HG02938 (cell line): Measurements from ENCODE around the gene MORN4.
A peak's percentile ranks its signal among the peaks of the same experiment; 100 is the strongest.
"Not testable (repeated sequence)": the region's sequence is repeated elsewhere in the genome, so short reads cannot be mapped to it uniquely, and the experiment has no call there.

ENCODE experiments used
- ATAC-seq: cut with Tn5 transposase; IDR thresholded peaks from one replicate; pipeline ENCODE4 v1.9.1; 2021; ENCODE audit warnings: mild to moderate bottlenecking, moderate library complexity; ENCODE audit not compliant: unreplicated experiment

MORN4 gene

DNA sequence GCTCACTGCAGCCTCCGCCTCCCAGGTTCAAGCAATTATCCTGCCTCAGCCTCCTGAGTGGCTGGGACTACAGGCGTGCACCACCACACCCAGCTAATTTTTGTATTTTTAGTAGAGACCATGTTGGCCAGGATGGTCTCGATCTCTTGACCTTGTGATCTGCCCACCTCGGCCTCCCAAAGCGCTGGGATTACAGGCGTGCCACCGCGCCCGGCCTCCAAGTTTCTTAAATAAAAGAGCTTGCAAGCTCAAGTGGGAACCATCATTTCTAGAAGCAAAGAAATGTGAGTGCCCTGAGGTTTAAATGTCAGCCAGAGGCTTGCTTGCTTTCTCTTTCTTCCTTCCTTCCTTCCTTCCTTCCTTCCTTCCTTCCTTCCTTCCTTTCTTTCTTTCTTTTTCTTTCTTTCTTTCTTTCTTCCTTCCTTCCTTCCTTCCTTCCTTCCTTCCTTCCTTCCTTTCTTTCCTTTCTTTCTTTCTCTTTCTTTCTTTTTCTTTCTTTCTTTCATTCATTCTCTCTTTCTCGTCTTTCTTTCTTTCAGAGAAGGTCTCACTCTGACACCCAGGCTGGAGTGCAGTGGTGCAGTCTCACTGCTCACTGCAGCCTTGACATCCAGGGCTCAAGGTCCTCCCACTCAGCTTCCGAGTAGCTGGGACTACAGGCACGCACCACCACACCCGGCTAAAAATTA is 9.3 kb upstream of the MORN4 start:
- ATAC-seq, result not testable (repeated sequence)

DNA sequence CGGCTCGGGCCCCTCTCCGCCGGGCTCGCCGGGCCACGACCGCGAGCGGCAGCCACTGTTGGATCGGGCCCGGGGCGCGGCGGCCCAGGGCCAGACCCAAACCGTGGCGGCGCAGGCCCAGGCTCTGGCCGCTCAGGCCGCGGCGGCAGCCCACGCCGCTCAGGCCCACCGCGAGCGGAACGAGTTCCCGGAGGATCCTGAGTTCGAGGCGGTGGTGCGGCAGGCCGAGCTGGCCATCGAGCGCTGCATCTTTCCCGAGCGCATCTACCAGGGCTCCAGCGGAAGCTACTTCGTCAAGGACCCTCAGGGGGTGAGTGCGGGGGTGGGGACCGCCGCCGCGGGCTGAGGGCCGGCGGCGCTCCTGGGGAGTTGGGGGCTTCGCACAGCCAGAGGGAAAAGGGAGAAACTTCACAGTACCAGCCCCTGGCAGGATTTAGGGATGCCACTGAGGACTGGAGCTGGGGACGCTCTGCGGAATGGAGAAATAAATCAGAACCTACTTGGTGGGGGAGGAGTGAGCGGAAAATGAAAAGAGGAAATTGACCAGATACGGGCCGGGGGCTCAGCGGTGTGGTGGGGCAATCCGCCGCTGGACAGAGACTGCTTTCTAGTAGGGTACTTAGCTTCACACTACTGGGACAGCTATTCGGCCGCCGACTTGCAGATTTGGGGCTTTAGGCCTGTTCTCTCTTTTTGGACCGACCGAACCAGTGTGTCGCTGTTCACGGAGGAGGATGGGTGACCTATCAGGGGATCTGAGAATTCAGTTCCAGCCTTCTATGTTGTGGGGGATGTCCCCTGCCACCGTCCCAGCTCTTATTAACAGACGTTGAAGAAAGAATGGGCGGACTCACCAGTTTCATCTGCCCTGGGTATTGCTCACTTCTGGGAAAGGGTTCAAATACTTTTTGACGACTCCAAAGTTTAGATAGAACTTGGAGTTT is 7.8 kb upstream of the MORN4 start:
- ATAC-seq, result peak; percentile 16

DNA sequence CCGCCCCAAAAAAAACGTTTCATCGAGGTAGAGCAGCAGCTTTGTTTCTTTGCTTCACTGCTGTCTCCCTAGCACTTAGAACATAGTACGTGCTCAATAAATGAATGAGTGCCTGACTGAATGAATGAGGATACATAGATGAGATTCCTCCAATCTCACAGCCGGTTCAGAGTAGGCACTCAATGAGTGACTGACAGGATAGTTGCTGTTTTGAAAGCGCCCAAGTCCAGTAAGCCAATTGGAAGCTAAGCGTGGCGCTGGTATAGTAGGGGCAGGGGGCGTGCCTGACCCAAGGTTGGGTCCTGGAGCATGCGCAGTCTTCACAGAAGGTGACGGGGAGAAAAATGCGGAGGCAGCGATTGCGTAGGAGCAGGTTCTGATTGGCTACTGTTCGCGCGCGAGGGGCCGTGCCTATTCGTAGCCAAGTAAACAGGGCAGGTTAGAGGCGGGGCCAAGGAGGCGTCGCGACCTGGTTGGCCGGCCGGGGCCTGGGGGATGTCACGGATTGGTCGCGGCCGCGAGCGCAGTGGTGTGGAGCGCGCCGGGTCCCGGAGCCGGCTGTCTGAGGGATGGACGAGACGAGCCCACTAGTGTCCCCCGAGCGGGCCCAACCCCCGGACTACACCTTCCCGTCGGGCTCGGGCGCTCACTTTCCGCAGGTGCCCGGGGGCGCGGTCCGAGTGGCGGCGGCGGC is 7.0 kb upstream of the MORN4 start, which contains the start of gene PI4K2A:
PI4K2A (plus strand) TSS at position 498 of the 694 bp plus-strand sequence; CDS start at position 570, 72 bp downstream.
- ATAC-seq, result peak; percentile 97

DNA sequence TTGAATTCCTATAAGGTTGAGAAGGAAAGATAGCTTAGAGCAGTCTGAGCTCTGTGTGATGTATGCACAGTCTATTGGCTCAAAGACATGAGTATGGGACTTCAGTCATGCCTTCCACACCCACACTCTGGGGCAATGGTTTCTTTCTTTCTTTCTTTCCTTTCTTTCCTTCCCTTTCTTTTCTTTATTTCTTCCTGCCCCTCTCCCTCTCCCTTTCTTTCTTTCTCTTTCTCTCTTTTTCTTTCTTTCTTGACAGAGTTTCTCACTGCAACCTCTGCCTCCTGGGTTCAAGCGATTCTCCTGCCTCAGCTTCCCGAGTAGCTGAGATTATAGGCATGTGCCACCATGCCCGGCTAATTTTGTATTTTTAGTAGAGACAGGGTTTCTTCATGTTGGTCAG is 5.8 kb upstream of the MORN4 start:
- not testable (repeated sequence) for ATAC-seq

DNA sequence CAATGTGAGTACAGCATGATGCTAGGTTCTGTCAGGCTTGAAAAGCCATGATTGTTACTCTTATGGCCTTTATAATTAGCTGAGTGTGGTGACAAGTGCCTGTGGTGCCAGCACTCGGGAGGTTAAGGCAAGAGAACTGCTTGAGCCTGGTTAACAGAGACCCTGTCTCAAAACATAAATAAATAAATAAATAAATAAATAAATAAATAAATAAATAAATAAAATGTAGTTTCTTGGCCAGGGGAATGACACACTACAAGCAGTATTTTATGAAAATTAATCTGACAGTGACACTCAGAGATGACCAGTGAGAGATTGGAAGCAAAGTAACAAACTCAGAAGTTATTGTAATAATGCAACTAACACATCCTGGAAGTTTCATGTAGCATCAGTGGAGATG is 2.3 kb upstream of the MORN4 start:
- ATAC-seq, result no peak

DNA sequence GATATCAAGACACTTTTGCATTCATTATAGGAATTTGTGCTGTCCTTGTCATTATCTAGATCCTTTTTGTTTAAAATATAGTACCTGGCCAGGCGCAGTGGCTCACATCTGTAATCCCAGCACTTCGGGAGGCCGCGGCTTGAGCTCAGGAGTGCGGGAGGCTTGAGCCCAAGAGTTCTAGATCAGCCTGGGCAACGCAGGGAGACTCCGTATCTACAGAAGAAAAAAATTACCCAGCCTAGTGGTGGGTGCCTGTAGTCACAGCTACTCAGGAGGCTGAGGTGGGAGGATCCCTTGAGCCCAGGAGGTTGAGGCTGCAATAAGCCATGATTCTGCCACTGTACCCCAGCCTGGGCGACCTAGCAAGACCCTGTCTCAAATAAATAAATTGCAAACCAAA is 621 bp upstream of the MORN4 start:
- no peak for ATAC-seq

DNA sequence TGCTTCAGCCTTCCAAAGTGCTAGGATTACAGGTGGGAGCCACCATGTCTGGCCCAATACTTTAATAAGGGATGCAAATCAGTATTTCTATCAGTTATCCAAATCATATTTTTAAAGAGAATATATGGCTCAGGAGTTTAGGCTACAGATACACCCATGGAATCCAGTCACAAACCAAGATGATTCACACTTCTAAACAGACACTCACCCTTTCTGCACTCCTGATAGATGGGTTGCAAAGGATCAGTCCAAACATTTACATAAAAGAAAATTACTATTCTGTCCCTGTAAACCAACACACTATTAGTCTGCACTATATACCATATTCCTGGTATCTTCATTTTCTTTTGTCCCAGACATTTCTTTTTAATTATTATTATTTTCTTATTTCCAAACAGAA is 2.2 kb downstream of the MORN4 start:
- no peak for ATAC-seq

DNA sequence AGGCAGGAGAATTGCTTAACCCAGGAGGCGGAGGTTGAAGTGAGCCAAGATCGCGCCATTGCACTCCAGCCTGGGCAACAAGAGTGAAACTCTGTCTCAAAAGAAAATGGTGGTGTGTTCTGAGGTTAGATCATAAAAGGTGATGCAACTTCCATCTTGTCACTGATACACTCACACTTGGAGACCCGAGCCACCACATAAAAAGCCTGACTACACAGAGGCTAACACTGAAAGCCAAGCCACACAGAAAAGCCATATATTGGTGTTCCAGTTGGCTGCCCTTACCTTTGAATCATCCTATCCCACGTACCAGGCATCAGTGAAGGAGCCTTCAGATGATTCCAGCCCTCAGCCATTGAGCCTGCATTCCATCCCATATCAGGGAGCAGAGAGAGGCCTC is 4.0 kb downstream of the MORN4 start:
- no peak for ATAC-seq

DNA sequence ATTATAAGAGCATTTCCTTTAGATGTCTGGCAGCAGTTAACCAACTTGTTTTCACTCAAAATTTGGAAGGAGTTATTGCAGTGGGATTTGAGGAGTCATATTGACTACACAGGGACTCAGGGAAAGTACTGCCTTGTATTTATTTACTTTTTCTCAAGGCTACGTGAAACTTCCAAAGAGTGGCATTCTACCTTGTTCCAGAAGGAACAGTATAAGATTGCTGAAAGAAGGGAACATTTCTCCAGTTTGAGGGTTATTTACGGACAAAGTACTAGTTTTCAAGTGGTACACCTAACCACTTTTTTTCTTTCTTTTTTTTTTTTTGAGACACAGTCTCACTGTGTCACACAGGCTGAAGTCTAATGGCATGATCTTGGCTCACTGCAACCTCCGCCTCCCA is 5.1 kb downstream of the MORN4 start:
- ATAC-seq, result no peak

DNA sequence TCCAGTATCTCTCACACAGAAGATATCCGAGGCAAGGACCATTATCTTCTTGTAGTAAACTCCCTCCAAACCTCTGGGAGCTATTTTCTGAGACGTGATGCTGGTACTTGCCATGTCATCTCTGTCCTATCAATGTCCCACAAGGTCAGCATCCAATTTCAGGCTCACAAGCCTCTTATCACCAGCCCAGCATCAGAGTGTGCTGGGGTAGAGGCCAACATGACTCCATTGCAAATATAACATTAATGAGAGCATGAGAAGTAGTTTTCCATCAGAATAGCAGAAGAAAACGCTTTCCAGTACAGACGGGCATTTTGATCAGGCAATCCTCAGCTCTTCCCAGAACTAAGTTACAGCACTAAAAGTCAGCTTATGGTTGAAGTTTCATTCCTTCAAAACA is 5.6 kb downstream of the MORN4 start:
- ATAC-seq, result no peak

DNA sequence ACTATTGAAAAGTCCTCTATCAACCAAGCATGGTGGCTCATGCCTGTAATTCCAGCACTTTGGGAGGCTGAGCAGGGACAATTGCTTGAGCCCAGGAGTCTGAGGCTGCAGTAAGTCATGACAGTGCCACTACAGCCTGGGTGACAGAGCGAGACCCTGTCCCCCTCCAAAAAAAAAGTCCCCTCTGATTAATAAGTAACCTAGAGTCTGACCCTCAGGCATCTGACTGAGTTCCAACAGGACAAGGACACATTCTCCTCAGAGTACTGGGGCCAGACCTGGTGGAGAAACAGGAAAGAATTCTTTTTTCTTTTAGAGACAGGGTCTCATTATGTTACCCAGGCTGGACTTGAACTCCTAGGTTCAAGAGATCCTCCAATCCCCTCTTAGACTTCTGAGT is 10.0 kb downstream of the MORN4 start:
- ATAC-seq, result no peak

DNA sequence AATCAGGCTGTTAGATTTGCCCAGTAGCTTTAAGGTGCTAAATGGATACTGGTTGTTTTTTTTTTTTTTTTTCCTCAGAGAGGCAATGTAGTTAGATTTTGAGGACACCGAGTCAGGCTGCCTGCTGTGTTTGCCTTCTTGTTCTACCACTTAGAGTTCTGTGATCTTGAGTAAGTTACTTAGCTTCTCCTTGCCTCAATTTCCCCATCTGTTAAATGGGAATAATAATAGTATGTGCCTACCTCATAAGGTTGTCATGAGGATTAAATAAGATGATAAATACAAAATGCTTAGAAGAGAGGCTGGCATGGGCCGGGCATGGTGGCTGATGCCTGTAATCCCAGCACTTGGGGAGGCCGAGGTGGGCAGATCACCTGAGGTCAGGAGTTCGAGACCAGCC is 14.6 kb downstream of the MORN4 start:
- no peak for ATAC-seq

DNA sequence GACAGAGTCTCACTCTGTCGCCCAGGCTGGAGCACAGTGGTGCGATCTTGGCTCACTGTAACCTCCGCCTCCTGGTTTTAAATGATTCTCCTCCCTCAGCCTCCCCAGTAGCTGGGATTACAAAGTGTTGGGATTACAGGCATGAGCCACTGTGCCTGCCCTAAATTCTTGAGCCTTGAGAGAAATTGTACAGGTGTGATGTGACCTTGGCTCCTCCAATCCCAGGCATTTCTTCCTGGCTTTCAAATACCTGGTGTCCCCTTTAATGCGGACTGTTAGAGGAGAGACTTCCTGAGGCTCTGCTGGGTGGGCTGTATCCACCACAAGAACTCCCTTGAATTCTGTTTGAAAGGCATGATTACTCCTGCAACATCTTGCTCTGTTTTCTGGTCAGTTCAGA is 15.0 kb downstream of the MORN4 start:
- ATAC-seq, result no peak

DNA sequence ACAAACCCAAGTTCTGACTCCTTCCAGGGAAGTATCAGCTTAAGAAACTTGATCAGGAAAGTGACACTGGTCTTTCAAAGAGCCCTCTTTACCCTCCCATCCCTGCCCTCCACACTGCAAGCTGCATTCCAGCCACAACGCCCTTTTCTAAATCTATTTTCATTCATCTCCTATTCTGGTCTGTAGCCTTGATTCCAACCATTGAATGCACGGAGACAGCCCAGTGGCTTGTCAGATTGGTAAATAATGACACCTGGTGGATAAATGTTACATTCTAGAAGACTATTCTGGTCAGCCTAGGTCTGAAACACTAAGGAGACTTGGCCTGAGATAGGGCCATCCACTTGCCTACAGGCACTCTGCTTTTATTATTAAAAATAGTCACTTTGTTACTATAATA is 20.9 kb downstream of the MORN4 start:
- no peak for ATAC-seq

DNA sequence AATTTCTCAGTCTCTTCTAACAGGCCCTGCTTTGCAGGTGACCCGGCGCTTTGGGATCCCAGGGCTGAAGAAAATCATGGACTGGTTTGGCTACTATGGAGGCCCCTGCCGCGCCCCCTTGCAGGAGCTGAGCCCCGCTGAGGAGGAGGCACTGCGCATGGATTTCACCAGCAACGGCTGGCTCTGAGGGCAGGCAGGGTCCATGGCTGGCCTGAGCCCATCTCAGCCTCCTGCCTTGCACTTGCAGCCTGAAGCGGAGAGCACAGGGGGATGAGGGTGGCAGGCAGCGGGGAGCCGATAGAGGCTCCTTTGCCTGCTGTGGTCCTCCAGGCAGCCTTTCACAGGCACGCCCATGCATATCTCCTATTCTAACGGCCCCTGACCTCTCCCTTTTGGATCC is 21.8 kb downstream of the MORN4 start:
- ATAC-seq, result no peak

DNA sequence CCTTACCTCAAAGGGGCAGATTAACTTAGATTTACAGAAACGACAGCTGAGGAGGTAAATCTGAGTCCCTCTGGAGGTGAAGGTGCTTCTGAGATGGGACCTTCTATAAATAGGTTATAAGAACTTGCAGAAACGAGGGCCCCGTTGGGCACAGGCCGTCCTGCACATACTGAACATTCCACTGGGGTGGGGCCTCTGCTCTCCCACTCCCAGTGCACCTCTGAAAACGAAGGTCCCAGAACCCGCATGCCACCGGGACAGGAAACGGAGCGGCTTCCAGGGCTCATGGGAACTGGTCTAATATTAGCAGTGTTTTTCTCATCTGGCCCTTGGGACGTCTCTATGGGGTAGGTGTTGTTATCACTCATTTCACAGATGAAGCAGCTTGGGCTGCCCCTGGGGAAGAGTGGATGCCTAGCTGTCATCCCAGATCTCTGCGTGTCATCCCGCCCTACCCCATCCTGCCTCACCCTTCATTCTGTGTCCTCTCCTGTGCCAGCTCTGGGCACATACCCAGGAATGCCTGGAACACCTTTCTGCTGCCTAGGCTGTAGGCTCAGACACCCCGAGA is 24.2 kb downstream of the MORN4 start:
- ATAC-seq, result no peak

DNA sequence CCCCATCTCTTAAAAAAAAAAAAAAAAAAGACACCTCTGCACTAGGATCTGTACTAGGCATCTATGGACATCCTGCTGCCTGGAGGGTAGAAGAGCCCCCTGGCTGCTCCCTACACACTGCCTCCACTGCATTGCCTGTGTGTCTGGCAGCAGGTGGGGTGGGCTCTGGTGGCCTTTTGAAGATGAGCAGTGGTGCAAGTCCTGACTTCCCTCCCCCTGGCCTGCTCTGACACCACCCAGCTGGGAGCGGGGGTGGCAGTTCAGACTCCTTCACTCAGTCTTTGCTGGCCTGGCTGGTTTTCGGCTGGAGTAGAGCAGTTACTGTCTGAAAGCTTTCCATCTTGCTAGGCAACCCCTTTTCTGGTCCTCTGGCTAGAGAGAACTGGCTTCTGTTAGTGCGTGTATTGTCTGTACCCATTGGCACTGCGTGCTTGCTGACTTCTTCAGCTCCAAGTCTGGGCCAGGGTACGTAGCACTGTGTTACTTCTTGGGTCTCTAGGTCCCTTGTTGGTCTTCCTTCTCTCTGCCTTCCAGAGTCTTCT is 26.1 kb downstream of the MORN4 start:
- ATAC-seq, result no peak

DNA sequence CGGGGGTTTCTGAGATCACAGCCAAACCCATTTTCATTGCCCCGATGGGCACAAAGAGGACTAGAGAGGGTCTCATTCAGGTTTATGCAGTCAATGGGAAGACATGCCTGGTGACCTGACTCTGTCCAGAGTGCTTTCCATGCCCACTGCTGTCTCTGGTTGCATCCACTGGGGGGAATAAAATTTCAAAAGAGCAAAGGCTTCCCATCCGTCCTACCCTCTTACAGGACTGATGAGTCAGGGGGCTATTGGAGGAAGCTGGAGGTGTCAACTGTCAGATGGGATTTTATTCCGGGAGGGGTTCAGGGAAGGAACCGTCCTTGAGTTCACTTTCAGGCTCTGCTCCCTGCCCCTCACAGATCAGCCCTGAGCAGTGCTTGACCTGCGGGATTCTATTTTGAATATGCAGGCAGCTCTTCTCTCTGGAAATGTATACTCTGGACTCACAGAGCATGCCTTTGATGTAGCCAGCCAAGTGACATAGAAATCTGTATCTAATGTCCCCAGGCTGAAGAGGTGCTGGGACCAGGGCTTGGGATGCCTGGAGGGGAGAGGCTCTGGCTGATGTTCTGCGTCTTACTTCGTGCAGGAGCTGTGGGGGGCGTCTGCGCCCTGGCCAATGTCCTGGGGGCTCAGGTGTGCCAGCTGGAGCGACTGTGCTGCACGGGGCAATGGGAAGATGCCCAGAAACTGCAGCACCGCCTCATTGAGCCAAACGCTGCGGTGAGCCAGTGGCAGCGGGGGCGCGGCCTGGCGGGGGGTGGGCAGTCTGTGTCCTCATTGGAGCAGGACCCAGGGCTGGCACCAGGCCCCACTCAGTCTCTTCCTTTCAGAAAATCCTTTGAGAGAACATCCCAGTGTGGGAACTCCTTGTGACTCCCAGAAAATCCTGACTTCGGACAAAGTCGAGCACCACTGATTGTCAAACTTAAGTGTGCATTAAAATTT is 31.8 kb downstream of the MORN4 start:
- ATAC-seq, result no peak

DNA sequence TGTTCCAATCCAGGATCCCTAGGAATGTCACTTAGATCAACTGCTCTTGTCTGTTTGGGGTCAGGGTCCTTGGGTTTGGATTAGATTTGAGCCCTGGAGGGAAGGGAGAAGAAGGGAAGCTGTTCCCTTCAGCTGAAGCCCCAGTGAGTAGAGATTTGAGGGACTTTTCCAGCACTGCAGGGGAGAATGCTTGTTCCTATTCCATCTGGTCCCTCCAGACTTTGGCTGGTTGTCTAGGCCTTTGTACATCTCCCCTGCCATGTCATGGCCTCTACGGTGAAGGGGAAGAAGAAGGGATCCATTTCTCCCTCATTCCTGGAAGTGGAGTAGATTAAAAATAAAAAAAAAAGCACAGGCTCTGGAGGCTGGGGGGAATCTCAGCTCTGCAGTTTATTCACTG is 32.7 kb downstream of the MORN4 start:
- ATAC-seq, result no peak

DNA sequence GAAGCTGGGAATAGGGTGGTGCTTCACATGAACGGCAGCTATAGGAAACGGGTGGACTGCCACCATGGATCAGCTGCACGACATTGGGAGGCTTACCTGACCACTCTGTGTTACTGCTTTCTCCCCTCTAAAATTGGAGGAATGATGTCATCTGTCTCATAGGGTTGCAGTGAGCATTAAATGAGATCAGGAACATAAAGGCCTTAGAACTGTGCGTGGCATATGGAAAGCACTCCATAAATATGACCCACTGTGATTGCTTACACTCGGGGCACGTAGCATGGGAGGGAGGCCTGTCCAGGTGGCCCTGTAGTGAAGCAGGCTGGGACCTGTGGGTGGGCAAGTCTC is 34.1 kb downstream of the MORN4 start:
- ATAC-seq, result no peak
